ENCODE results near the gene CTSE.
"Not testable (repeated sequence)": the region's sequence is repeated elsewhere in the genome, so short reads cannot be mapped to it uniquely, and the experiment has no call there.

Gene CTSE

GRCh38 chr1:206005778-206006180 lies 17.9 kb downstream of the CTSE start:
- DNase-seq (ENCODE audit: insufficient read length) (no peak), FAIRE-seq (no peak)
- TF ChIP-seq TAF1 (IDR thresholded peaks at IDR 0.05; ENCODE audit: borderline replicate concordance, low read depth, low read length) (no peak), POLR2AphosphoS5 (IDR thresholded peaks at IDR 0.05; ENCODE audit: low read depth, low read length) (no peak), POLR2A (IDR thresholded peaks at IDR 0.05; ENCODE audit: low read depth, low read length) (no peak)

DNA sequence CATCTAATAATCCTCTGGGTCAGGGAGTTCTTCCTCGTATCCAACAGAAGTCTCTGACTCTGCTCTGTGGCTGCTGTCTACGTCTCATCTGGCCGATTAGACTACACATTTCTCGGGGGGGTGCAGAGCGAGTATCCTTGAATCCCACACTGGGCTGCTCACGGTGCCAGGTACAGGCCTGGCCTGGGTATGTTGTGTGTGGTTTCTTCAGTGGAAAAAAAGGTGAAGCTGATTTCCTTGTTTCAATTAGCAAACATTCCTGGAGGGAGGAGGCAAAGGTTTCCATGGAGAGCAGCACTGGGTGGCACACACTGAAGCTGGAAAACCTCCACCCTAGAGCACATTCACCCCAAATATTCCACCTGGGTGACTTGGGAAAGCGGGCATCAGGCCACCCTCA lies 18.5 kb downstream of the CTSE start:
- DNase-seq (ENCODE audit: insufficient read length) (no peak), FAIRE-seq (no peak)
- TF ChIP-seq POLR2AphosphoS5 (IDR thresholded peaks at IDR 0.05; ENCODE audit: low read depth, low read length) = no peak
- TF ChIP-seq POLR2A (IDR thresholded peaks at IDR 0.05; ENCODE audit: low read depth, low read length) = no peak
- TF ChIP-seq TAF1 (IDR thresholded peaks at IDR 0.05; ENCODE audit: borderline replicate concordance, low read depth, low read length) = no peak

GRCh38 chr1:206004826-206005225 lies 18.9 kb downstream of the CTSE start:
- FAIRE-seq = no peak
- DNase-seq (ENCODE audit: insufficient read length) = no peak
- TF ChIP-seq POLR2A (IDR thresholded peaks at IDR 0.05; ENCODE audit: low read depth, low read length) (no peak), TAF1 (IDR thresholded peaks at IDR 0.05; ENCODE audit: borderline replicate concordance, low read depth, low read length) (no peak), POLR2AphosphoS5 (IDR thresholded peaks at IDR 0.05; ENCODE audit: low read depth, low read length) (no peak)

DNA sequence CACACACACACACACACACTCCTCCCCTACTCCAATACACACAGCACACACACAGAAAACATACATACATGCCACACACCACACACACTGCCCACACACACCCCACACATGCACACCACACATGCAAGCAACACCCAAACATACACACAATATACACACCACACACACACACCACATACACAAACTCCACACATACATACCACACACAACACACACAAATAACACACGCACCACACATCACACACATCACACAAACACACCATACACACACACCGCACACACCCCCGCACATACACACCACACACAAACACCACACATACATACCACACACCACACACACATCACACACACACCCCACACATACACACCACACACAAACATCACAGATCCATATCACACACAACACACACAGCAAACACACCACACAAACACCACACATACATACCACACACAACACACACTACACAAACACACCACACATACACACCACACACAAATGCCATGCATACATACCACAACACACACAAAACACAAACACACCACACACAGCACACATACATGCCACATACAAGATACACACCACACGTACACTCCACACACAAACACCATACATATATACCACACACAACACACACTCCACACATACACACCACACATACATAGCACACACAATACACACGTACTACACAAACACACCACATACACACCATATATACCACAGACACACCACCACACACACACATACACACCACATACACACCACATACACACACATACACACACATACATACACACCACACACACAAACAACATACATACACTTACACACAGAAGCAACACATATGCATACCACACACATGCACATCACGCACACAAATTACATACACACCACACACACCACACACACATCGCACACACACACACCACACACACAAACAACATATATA lies 19.6 kb downstream of the CTSE start:
- TF ChIP-seq POLR2A (IDR thresholded peaks at IDR 0.05; ENCODE audit: low read depth, low read length) (no peak), TAF1 (IDR thresholded peaks at IDR 0.05; ENCODE audit: borderline replicate concordance, low read depth, low read length) (no peak), POLR2AphosphoS5 (IDR thresholded peaks at IDR 0.05; ENCODE audit: low read depth, low read length) (no peak)
- DNase-seq (ENCODE audit: insufficient read length) = no peak
- FAIRE-seq = no peak

DNA sequence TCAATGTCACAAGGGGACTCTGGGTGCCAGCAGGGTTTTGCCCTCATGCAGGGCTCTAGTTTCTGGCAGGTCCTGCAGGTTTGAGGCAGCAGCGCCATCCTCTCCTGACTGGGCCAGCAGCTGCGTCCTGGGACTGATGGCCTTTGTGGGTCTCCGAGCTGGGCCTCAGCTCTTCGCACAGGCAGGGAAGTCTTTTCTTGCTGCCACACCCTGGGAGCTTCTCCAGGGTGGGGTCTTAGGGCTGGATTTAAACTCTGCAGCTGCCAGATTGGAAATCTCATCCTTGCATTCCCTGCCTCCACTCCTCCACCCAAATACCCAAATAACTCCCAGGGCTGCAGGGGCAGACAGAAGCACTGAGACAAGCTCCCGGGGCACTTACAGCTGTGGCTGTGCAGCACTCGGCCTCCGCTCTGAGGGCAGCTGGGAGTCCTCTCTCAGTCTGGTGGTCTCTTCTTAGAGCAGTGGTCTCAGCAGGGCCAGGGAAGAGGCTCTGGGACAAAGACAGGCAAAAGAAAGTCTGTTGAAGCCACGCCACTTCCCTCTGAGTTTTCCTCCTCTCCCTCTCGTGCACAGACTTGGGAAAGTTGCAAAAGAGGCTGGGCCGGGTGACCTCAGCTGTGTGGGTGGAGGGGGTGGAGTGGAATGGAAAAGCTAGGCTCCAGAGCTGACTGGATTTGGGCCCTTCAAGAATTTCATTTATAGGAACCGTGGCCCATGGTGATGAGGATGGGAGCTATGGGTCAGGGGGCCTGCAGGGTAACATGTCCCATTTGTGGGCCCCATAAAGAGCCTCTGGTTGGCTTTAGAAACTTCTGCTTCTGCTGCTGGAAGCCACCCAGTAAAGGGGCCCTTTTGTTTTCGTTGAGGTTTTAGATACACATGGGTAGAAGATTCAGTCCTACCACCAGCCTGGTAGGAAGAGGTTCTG lies 20.6 kb downstream of the CTSE start, which contains the start of gene RAB7B:
TSS of gene RAB7B (minus strand) at position 525 of the 931 bp plus-strand sequence. CDS start 9,260 bp downstream, outside the sequence.
- no peak for TF ChIP-seq POLR2AphosphoS5 (IDR thresholded peaks at IDR 0.05; ENCODE audit: low read depth, low read length)
- TF ChIP-seq POLR2A (IDR thresholded peaks at IDR 0.05; ENCODE audit: low read depth, low read length) = no peak
- TF ChIP-seq TAF1 (IDR thresholded peaks at IDR 0.05; ENCODE audit: borderline replicate concordance, low read depth, low read length) = no peak
- DNase-seq (ENCODE audit: insufficient read length) (no peak), FAIRE-seq (no peak)

DNA sequence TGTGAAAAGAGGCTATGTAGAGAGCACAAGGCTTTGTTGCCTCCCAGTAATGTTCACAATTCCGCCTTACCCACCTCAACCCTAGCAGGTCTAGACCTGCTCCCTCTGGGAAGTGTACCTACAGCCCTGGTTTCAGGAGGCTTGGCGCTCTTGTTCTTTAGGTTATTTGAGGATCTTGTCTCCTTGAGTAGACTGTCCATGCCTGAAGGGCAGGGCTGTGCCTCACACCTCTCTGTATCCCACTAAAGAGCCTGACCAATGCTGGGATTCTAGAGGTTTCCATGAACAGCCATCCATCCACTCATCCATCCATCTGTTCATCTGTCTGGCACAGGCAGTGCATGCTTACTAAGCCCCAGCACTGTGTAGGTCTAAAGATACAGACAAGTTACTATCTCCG lies 21.5 kb downstream of the CTSE start:
- TF ChIP-seq POLR2AphosphoS5 (IDR thresholded peaks at IDR 0.05; ENCODE audit: low read depth, low read length) (no peak), TAF1 (IDR thresholded peaks at IDR 0.05; ENCODE audit: borderline replicate concordance, low read depth, low read length) (no peak), POLR2A (IDR thresholded peaks at IDR 0.05; ENCODE audit: low read depth, low read length) (no peak)
- no peak for FAIRE-seq
- DNase-seq (ENCODE audit: insufficient read length) = no peak

DNA sequence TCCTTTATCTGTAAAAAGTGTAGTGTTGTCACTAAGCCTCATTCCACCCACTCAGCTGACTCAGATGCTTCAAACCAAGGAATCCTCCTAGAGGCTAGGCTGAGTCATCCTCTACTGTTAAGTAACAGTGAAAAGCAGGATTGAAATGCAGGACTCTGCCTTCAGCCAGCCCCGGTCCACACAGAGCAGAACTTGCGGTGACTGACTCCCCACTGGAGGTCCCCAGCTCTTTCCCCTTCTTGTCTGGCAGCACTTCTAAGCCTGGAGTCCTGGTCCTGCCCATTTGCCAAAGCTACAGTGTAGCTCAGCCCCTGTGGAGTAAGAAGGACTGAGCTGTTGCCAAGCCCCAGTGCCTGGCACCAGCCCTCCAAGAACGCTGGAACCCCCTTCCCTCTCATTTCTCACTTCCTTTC lies 22.2 kb downstream of the CTSE start:
- DNase-seq (ENCODE audit: insufficient read length) (no peak), FAIRE-seq (no peak)
- TF ChIP-seq POLR2AphosphoS5 (IDR thresholded peaks at IDR 0.05; ENCODE audit: low read depth, low read length) (no peak), POLR2A (IDR thresholded peaks at IDR 0.05; ENCODE audit: low read depth, low read length) (no peak), TAF1 (IDR thresholded peaks at IDR 0.05; ENCODE audit: borderline replicate concordance, low read depth, low read length) (no peak)

GRCh38 chr1:206000641-206001339 lies 22.9 kb downstream of the CTSE start:
- no peak for FAIRE-seq
- TF ChIP-seq POLR2A (IDR thresholded peaks at IDR 0.05; ENCODE audit: low read depth, low read length) = no peak
- no peak for TF ChIP-seq TAF1 (IDR thresholded peaks at IDR 0.05; ENCODE audit: borderline replicate concordance, low read depth, low read length)
- TF ChIP-seq POLR2AphosphoS5 (IDR thresholded peaks at IDR 0.05; ENCODE audit: low read depth, low read length) = no peak
- no peak for DNase-seq (ENCODE audit: insufficient read length)

- FAIRE-seq (no peak), DNase-seq (ENCODE audit: insufficient read length) (no peak)
Observed at GRCh38 chr1:205998457-205999241, 25.0 kb downstream of the CTSE start.

DNA sequence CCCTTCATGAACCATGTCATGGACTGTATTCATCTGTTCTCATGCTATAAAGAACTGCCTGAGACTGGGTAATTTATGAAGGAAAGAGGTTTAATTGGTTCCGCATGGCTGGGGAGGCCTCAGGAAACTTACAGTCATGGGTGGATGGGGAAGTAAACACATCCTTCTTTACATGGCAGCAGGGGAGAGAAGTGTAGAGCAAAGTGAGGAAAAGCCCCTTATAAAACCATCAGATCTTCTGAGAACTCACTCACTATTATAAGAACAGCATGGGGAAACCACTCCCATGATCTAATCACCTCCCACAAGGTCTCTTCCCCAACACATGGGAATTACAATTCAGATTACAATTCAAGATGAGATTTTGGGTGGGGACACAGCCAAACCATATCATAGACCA lies 27.1 kb downstream of the CTSE start:
- DNase-seq (ENCODE audit: insufficient read length); FAIRE-seq: not testable (repeated sequence)

More at GRCh38 chr1:205998457-205999241, 25.0 kb downstream of the CTSE start:
- no peak for TF ChIP-seq TAF1 (IDR thresholded peaks at IDR 0.05; ENCODE audit: borderline replicate concordance, low read depth, low read length)
- no peak for TF ChIP-seq POLR2A (IDR thresholded peaks at IDR 0.05; ENCODE audit: low read depth, low read length)
- TF ChIP-seq POLR2AphosphoS5 (IDR thresholded peaks at IDR 0.05; ENCODE audit: low read depth, low read length) = no peak
